KMS-11 (cell line): ENCODE data around the gene CFC1.
"Not testable (repeated sequence)": the region's sequence is repeated elsewhere in the genome, so short reads cannot be mapped to it uniquely, and the experiment has no call there.

Experiments
- H2AFZ ChIP-seq: fragments of 200-600 bp; sonication (generic); 2 replicates; pipeline ENCODE4 v1.6.1; 2016; ENCODE audit warnings: antibody characterized with exemption, mixed run types, low read depth
- H3K27ac ChIP-seq: fragments of 200-600 bp; sonication (generic); 2 replicates; pipeline ENCODE4 v1.6.1; 2016; ENCODE audit warnings: mild to moderate bottlenecking, mixed run types
- H3K27me3 ChIP-seq: fragments of 200-600 bp; sonication (generic); 2 replicates; pipeline ENCODE4 v1.6.1; 2017; ENCODE audit warnings: mild to moderate bottlenecking, low read depth, mixed run types, moderate library complexity; ENCODE audit not compliant: insufficient read depth
- H3K36me3 ChIP-seq: fragments of 200-600 bp; sonication (generic); 2 replicates; pipeline ENCODE4 v1.6.1; 2017; ENCODE audit warnings: mild to moderate bottlenecking, mixed run types; ENCODE audit not compliant: insufficient read depth
- H3K4me1 ChIP-seq: fragments of 200-600 bp; sonication (generic); 2 replicates; pipeline ENCODE4 v1.6.1; 2016; ENCODE audit warnings: mild to moderate bottlenecking, low read depth, mixed run types; ENCODE audit not compliant: poor library complexity, severe bottlenecking
- H3K4me2 ChIP-seq: fragments of 200-600 bp; sonication (generic); 2 replicates; pipeline ENCODE4 v1.7.0; 2016; ENCODE audit warnings: mild to moderate bottlenecking, mixed run types
- H3K4me3 ChIP-seq: fragments of 200-600 bp; sonication (generic); IDR thresholded peaks from 2 replicates; pipeline ENCODE4 v1.6.1; 2017; ENCODE audit warnings: low read depth, low read length, mixed read lengths; ENCODE audit not compliant: insufficient read depth
- H3K79me2 ChIP-seq: fragments of 200-600 bp; sonication (generic); 2 replicates; pipeline ENCODE4 v1.6.1; 2016; ENCODE audit warnings: low read depth, mixed run types; ENCODE audit not compliant: insufficient read depth
- H3K9ac ChIP-seq: fragments of 200-600 bp; sonication (generic); 2 replicates; pipeline ENCODE4 v1.6.1; 2016; ENCODE audit warnings: mild to moderate bottlenecking, mixed run types
- H4K20me1 ChIP-seq: fragments of 200-600 bp; sonication (generic); 2 replicates; pipeline ENCODE4 v1.6.1; 2016; ENCODE audit warnings: mild to moderate bottlenecking, mixed run types; ENCODE audit not compliant: insufficient read depth

Gene CFC1

GRCh38 chr2:130599926-130600325 lies 551 bp upstream of the CFC1 start:
- not testable (repeated sequence) for H4K20me1 ChIP-seq, H2AFZ ChIP-seq, H3K4me3 ChIP-seq, H3K9ac ChIP-seq, H3K36me3 ChIP-seq, H3K4me2 ChIP-seq, H3K4me1 ChIP-seq, H3K79me2 ChIP-seq, H3K27me3 ChIP-seq, H3K27ac ChIP-seq

- H3K27me3 ChIP-seq, H3K79me2 ChIP-seq, H3K4me3 ChIP-seq, H3K36me3 ChIP-seq, H3K9ac ChIP-seq, H3K27ac ChIP-seq, H4K20me1 ChIP-seq, H3K4me1 ChIP-seq, H3K4me2 ChIP-seq, H2AFZ ChIP-seq: not testable (repeated sequence)
Measured at GRCh38 chr2:130598463-130598862, 912 bp downstream of the CFC1 start.

GRCh38 chr2:130597994-130598393 lies 1.4 kb downstream of the CFC1 start:
- not testable (repeated sequence) for H3K4me2 ChIP-seq, H2AFZ ChIP-seq, H3K79me2 ChIP-seq, H3K4me1 ChIP-seq, H3K36me3 ChIP-seq, H3K9ac ChIP-seq, H4K20me1 ChIP-seq, H3K4me3 ChIP-seq, H3K27ac ChIP-seq, H3K27me3 ChIP-seq

- not testable (repeated sequence) for H2AFZ ChIP-seq, H3K9ac ChIP-seq, H3K79me2 ChIP-seq, H3K27ac ChIP-seq, H3K4me3 ChIP-seq, H3K4me1 ChIP-seq, H3K27me3 ChIP-seq, H3K36me3 ChIP-seq, H4K20me1 ChIP-seq, H3K4me2 ChIP-seq
Measured at GRCh38 chr2:130596757-130597156, 2.6 kb downstream of the CFC1 start.

- not testable (repeated sequence) for H3K4me1 ChIP-seq, H3K27ac ChIP-seq, H3K36me3 ChIP-seq, H2AFZ ChIP-seq, H3K79me2 ChIP-seq, H3K27me3 ChIP-seq, H4K20me1 ChIP-seq, H3K9ac ChIP-seq, H3K4me3 ChIP-seq, H3K4me2 ChIP-seq
Measured at GRCh38 chr2:130594011-130594410, 5.4 kb downstream of the CFC1 start.

GRCh38 chr2:130592791-130593414 lies 6.5 kb downstream of the CFC1 start:
- H3K4me3 ChIP-seq: not testable (repeated sequence)

GRCh38 chr2:130590842-130591359 lies 8.5 kb downstream of the CFC1 start:
- H3K4me2 ChIP-seq, H3K27me3 ChIP-seq, H3K4me3 ChIP-seq, H4K20me1 ChIP-seq, H3K36me3 ChIP-seq, H3K4me1 ChIP-seq, H3K27ac ChIP-seq, H3K9ac ChIP-seq, H3K79me2 ChIP-seq, H2AFZ ChIP-seq: not testable (repeated sequence)

More at GRCh38 chr2:130592791-130593414, 6.5 kb downstream of the CFC1 start:
- H3K27ac ChIP-seq, H2AFZ ChIP-seq, H3K9ac ChIP-seq, H3K4me2 ChIP-seq, H3K27me3 ChIP-seq, H3K4me1 ChIP-seq, H3K79me2 ChIP-seq, H3K36me3 ChIP-seq, H4K20me1 ChIP-seq: not testable (repeated sequence)

- H3K79me2 ChIP-seq, H2AFZ ChIP-seq, H3K27ac ChIP-seq, H3K4me3 ChIP-seq, H3K4me2 ChIP-seq, H3K4me1 ChIP-seq, H3K27me3 ChIP-seq, H4K20me1 ChIP-seq, H3K36me3 ChIP-seq, H3K9ac ChIP-seq: not testable (repeated sequence)
Measured at GRCh38 chr2:130590170-130590841, 9.1 kb downstream of the CFC1 start.

- not testable (repeated sequence) for H3K27ac ChIP-seq, H3K36me3 ChIP-seq, H3K27me3 ChIP-seq, H3K4me1 ChIP-seq, H3K79me2 ChIP-seq, H3K9ac ChIP-seq, H3K4me3 ChIP-seq, H3K4me2 ChIP-seq, H4K20me1 ChIP-seq, H2AFZ ChIP-seq
Measured at GRCh38 chr2:130588688-130589458, 10.5 kb downstream of the CFC1 start.

GRCh38 chr2:130584726-130585125 lies 14.6 kb downstream of the CFC1 start:
- not testable (repeated sequence) for H2AFZ ChIP-seq, H3K27ac ChIP-seq, H3K36me3 ChIP-seq, H3K4me2 ChIP-seq, H3K4me1 ChIP-seq, H3K27me3 ChIP-seq, H3K9ac ChIP-seq, H4K20me1 ChIP-seq, H3K79me2 ChIP-seq, H3K4me3 ChIP-seq
